Fibroblast of mammary gland (primary cell): ENCODE measurements around the gene HSPG2.

ENCODE experiments used
- DNase-seq: peaks from one replicate; pipeline ENCODE4 v3.0.0-alpha.2; 2010; ENCODE audit warnings: low read depth
- H3K4me3 ChIP-seq: 2 replicates; pipeline ENCODE4 v1.5.1; 2011; ENCODE audit warnings: low read depth, mild to moderate bottlenecking, low read length, moderate library complexity; ENCODE audit not compliant: control insufficient read depth
- TF ChIP-seq, protein P1 (sequence below): conservative IDR thresholded peaks from 2 replicates; pipeline ENCODE4 v1.5.1; 2011; ENCODE audit warnings: low read depth, low read length, inconsistent platforms; ENCODE audit not compliant: control insufficient read depth, insufficient read depth

Gene HSPG2

DNA sequence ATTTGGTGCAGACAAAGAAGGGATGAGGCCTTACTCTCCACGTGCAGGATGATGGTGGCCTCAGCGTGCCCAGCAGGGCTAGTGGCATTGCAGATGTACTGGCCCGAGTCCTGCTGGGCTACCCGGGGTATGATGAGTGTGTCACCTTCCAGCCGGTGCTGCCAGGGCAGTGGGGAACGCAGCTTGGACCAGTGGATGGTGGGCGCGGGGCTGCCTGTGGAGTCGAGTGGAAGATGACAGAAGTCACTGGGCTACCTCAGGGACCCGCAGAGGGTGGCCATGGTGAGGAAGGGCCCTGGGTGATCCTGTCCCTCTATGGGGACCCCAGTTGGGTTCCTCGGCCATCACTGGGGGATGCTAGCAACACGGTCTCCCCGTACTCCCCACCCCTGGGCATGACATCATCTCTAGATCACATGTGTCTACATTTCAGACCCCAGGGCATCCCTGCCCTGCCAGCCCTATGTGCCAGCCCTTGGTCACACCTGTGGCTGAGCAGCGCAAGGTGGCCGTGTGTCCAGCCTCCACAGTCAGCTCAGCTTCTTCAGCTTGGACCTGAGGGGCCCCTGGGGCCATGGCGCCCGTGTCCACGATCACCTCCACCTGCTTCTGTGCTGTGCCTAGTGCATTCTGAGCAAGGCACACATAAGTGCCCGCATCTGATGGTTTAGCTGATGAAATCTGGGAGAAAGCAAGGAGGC is 97.6 kb downstream of the HSPG2 start:
- no peak for DNase-seq
- H3K4me3 ChIP-seq, result no peak overlapping the region
- TF ChIP-seq, protein P1, sequence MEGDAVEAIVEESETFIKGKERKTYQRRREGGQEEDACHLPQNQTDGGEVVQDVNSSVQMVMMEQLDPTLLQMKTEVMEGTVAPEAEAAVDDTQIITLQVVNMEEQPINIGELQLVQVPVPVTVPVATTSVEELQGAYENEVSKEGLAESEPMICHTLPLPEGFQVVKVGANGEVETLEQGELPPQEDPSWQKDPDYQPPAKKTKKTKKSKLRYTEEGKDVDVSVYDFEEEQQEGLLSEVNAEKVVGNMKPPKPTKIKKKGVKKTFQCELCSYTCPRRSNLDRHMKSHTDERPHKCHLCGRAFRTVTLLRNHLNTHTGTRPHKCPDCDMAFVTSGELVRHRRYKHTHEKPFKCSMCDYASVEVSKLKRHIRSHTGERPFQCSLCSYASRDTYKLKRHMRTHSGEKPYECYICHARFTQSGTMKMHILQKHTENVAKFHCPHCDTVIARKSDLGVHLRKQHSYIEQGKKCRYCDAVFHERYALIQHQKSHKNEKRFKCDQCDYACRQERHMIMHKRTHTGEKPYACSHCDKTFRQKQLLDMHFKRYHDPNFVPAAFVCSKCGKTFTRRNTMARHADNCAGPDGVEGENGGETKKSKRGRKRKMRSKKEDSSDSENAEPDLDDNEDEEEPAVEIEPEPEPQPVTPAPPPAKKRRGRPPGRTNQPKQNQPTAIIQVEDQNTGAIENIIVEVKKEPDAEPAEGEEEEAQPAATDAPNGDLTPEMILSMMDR, result no peak

DNA sequence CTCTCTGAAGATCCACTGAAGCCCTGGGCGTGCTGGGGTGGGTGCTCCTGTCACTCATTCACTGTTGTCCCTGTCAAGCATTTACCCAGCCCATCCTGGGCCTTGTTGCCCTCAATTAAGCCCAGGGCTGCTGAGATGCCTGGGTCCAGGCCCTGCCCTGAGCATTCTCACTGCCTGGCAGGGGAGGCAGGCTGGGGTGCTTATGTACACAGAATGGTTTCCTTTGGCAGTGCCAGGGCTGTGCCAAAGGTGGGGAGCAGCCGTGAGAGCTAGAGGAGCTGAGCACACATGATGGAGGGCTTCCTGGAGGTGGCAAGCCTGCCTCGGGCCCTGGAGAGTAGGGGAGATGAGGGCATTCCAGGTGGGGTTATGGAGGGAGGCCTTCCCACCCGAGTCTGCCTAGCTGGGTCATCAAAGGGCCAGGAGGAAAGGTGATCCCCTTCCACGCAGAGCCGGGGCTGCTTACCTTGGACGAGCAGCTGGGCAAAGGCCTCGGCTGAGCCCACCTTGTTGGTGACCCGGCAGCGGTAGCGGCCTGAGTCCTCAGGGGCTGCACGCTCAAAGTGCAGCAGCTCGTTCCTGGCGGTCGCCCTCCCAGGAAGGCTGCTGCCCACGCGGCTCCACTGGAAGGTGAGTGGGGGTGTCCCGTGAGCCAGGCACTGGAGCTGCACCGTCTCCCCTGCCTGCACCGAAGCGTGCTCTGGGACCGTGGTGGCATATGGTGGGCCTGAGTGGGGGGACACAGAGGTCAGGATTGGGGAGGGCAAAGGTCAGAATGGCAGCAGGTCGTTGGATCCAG is 98.6 kb downstream of the HSPG2 start:
- TF ChIP-seq, protein P1, result no peak
- no peak overlapping the region for H3K4me3 ChIP-seq
- DNase-seq, result no peak

DNA sequence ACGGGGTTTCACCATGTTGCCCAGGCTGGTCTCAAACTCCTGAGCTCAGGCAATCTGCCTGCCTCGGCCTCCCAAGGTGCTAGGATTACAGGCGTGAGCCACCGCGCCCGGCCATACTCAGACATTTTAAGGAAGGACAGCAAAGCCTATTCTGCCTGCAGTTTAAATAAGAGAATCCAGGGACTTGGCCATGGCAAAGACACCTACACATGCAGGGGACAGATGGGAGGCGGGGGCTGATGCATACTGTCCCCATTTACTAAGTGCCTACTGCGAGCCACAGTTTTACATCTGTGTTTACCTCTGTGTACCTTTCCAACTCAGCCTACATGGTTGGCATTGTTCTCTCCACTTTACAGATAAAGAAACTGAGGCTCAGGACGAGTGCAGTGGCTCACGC is 99.6 kb downstream of the HSPG2 start:
- H3K4me3 ChIP-seq, result no peak overlapping the region
- DNase-seq, result no peak
- TF ChIP-seq, protein P1, result no peak

DNA sequence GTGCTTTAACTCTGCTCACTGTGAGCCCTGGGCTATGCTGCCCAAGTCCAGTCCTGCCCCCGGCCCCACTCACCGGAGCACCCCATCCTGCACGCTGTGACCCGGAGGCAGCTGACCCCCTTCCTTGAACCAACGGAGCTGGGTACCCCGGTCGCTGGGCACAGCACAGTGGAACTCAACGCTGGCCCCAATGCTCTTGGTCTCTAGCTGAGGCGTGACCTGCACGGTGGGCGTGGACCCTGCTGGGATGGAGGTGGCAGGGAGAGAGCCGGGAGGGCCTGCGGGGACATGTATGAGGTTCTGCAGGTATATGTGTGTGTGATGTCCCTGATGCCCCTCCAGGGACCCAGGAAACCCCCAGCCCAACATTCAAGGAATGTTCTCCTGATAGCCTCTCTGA is 100.4 kb downstream of the HSPG2 start:
- TF ChIP-seq, protein P1, result no peak
- no peak for DNase-seq
- no peak overlapping the region for H3K4me3 ChIP-seq

DNA sequence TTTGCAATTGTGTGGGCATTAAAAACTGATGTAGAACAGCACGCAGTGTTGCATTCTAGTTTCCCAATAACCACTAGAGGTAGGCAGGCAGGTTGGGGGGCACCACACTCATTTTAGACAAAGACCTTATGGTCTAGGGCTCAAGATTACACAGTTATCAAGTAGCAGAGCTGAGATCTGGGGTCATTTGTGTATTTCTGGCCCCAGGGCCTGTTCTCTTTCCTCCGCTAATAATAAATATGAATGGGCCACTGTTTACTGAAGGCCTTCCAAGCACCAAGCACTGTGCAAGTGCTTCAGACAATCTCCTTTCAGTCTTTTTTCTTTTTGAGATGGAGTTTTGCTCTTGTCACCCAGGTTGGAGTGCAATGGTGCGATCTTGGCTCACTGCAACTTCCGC is 101.1 kb downstream of the HSPG2 start:
- H3K4me3 ChIP-seq, result no peak overlapping the region
- TF ChIP-seq, protein P1, result no peak
- DNase-seq, result no peak

DNA sequence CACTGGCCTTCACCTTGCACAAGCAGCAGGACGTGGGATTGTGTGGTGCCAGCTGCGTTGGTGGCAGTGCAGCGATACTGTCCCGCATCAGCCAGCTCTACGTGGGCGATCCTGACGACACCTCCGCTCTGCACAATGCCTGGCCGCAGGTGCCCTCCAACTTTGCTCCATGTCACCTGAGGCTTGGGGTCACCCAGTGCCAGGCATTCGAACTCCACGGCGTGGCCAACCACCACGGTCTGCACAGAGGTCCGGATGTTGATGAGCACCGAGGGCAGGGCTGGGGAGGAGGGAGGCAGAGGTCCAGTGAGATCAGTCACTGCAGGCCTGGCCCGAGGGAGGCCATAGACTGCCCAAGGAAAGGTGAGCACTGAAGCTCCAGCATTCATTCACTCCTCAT is 102.4 kb downstream of the HSPG2 start:
- no peak overlapping the region for H3K4me3 ChIP-seq
- TF ChIP-seq, protein P1, result no peak
- no peak for DNase-seq

DNA sequence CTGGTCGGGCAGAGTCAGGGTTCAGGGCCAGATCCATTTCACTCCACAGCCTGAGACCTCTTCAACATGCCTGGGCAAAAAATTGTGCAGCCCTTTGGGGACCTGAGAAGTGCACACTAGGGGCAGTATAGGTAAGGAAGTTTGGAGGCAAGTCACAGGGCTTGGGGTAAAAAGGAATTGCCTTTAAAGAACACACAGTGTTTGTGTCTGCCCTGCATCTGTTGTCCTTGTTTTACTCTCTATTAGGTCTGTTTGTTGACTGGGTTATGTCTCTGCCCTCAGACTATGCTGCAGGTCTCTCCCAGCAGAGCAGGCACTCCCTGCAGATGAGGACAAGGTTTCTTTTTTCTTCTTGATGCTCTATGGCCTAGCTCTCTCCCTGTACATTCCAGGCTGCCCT is 103.0 kb downstream of the HSPG2 start:
- DNase-seq, result no peak
- TF ChIP-seq, protein P1, result peak; percentile 14
- H3K4me3 ChIP-seq, result no peak overlapping the region
